ENCODE results near the gene HNRNPR.
"Not testable (repeated sequence)": the region's sequence is repeated elsewhere in the genome, so short reads cannot be mapped to it uniquely, and the experiment has no call there.

The HNRNPR gene

DNA sequence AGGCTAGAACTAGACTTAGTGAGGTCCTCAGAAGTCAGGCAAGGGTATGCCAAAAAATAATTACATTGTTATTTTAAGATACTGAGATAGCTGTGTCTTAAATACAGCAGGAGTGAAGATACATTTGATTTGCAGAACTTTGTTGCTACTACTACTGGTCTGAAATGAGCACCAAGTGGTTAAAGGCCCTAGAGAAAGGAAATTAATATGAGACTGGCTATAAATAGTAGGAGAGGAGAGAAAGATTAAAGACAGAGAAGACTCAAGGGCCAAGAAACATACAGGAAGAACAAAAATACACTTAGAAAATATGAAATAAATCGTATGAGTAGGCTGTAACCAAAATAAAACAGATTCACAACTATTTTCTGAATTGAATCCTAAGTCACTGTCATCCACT is 21.3 kb downstream of the HNRNPR start:
- no peak for DNase-seq

DNA sequence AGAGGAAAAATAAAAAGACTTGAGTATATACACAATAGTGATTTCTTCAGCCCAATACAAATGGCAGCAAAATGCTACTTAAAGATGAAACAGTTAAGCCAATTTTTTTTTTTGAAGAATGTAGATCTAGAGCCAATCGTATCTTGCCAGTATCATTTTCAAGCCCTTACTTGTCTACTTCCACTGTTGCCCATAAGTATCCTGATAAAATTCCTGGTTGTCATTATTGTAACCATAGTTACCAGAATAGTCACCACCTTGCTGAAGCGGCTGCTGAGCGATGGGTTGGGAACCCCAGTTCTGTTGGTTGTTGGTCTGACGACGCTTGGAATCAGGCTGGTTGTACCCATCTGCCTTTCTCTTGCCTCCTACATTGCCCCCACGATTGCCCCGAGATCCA is 33.8 kb downstream of the HNRNPR start:
- not testable (repeated sequence) for DNase-seq

DNA sequence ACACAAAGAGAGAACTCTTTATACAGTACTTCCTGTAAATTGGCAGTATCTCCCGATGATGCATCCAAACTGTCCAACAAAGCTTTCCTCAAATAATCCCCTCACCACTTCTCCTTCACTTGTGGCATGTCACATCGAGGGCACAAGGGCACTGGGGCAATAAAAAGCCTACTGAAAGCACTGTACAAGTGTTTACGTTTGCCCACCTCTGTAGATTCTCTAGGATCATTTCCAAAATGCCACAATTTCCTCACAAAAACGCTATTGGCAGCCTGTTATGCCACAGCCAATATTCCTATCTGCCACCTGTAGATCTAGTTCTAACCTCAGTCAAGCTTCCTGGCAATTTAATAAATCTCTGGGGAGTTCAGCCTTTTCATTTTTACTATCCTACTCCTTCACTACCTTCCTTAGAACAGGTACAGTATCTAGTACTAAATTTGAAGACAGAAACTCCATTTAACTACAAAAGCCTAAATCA is 39.9 kb downstream of the HNRNPR start:
- no peak for DNase-seq

DNA sequence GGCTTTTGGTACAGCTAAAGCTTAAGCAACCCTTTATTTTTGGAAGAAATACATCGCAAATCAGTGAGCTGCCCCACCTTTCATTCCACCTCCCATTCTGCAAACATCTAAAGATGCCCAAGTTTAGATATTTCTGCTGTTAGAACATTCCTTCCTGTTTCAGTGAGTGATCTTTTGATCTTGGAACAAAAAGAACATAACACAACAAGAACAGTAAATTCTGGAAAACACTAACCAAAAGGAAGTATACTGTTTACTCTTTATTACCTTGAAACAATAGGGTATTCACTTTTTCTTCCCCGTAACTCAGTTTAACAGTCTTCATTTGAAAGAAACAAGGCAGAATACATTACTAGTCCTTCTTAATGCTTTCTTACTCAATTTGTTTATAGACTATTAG is 40.6 kb downstream of the HNRNPR start:
- DNase-seq = no peak

DNA sequence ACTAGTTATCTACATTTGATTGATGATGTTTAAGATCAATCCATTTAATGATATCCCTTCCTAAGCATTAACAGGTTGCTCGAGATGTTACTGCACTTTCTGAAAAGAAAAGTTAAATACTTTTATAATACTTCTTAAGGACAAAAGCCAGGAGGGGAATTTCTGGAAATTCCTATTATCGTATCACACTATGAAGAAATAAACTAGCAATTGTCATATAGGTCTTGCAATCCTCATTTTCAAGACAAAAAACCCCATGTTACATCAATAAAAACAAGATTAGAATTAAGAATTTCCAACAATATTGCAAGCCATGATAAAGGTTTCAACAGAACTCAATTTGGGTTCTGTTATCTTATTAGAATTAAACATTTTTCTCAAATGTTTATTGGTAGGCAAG is 47.2 kb downstream of the HNRNPR start:
- no peak for DNase-seq

DNA sequence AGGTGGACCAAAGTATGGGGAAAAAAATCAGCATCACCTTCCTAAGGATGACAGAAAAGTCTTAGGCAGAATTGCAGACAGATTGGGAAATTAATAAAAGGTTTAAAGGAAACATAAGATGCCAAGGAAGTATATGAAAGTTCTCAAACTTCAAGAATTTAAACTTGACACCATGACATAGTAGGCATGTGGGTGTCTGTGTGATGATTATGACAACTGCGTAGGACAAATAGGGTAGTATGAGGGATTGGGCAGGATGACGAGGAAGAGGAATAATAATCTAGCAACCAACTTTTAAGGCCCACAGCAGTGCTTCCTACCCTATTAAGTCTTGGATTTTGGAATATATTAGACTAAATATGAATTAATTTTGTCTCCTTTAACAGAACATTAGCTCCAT is 52.4 kb downstream of the HNRNPR start:
- DNase-seq = no peak

DNA sequence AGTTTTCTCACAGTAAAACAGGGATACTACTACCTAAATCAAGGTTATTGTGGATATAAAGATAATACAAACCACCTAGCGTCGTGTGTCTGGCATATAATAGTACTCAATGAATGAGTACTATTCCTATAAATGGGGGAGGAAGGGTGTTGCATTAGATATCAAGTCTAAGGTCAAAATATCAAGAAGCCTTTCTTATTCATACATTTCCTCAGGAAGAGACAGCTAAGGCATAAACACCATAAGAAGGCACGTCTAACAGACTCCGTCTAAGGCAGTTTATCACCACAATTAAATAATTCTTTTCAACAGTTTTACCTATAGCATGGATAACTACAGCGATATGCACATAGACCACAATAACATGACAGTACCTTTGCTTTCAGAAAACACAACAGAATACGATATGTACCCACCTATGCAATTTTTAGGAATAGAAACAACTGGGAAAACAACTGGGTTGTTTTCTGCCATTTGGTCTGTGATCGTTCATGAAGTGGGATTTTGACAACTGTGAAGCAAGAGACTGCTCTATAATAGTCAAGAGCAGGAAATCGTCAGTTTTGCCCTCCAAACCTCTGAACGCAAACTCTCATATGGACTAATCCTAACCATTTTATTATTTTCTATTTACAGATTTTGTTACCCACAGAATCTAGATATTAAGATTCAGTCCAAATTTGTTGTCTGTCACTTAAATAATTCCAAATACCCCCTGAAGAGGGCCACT is 53.1 kb downstream of the HNRNPR start:
- no peak for DNase-seq

DNA sequence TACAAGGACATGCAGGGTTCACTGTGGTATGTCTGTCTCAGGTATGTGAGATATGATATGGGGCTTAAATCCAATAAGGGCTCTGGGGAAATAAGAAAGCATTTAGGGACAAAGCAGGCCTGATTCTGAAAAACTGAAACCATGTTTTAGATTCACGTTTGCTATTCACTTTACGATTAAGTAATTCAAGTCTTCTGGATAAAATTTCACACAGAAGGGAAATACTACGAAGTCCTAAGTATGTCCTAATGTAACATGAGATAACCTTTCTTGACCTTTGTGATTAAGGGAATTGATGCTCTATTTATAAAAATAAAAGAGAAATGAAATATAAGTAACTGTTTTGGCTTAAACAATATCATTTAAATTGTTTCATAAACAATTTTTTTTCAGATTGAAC is 55.4 kb downstream of the HNRNPR start:
- no peak for DNase-seq

DNA sequence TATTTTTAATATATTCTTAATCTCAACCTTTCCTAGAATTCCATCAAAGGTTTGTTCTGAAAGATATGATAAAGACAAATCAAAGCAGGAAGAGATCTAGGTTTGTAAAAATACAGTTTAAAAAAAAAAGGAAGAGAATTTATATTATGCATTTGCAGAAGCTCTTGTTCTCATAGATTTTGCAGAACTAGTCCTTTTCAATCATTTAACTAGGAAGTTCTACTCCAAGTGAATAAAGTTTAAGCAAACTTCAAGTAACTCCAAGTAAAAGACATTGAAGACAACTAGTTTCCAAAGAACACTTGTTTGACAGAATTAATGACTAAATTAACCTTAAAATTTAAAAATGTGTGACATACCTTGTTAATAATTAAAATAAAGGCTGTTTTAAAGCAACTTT is 55.9 kb downstream of the HNRNPR start:
- no peak for DNase-seq

DNA sequence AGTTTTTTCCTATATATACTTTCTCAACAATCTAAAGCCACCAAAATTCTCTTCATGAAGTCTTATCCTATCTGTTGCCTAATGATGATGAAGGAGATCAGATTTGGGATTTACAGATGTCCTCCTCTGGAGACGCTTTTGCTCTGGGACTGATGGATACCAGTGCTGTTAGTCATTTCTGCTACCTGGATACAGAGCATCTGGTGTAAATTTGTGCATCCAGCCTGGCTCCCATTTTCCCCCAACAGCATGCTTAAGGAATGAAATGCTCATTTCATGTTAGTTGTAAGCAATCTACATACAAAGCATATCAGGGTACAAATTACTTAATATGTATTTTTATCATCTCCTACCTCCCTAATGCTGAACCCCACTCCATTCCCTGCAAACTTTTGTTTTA is 57.7 kb downstream of the HNRNPR start:
- DNase-seq = no peak

DNA sequence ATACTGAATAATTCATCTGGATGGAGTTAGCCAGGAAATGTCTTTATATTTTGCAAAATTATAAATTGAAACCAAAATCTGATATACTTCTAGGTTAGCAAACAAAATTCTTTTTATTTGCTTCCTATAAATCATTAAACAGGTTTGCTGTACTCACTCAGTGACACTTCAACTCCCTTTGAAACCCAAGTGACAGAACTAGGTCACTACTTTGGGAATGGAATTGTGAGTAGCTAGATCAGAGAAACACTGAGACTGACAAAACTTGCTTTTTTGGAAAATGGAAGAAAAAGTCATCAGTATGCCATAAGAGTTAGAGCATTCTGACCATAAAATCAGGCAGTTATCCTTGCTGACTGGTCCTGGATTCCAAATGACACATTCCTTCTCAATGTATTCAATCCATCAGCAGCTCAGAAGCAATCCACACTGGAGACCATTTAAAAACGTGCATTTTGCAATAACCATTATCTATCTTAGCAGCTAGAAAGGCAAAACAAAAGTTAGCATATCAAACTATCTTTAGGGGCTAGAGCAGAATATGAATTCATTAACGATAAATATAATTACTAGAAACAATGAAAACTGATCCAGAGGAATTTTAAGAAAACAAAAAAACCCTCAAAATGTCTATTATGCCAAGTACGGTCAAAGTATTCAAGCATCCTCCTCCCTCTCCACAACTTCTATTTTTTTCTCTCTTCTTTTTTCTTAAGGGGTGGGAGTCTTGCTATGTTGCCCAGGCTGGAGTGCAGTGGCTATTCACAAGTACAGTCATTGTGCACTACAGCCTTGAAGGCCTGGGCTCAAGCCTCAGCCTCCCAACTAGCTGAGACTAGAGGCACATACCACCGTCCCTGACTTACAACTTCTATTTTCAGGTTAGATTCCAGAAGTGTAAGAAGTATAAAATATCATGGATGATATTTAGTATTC is 60.1 kb downstream of the HNRNPR start:
- DNase-seq = no peak

DNA sequence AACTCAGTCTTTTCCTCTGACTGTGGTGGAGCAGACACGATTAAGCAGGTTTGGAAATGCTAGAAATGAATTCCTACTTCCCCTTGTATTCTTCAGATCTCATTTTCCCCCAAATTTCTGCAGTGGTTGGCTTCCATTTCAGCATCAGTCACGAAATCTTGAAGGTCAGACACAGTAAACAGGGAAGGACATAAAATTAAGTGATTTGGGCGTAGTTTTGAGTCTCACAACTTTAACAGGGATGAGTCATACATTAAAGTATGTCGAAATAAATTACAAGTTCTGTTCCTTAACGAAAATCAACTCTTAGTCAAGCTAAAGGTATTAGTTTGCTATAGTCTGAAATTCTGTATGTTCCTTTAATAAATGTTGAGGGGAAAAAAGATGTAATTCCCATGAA is 61.1 kb downstream of the HNRNPR start:
- DNase-seq = no peak

DNA sequence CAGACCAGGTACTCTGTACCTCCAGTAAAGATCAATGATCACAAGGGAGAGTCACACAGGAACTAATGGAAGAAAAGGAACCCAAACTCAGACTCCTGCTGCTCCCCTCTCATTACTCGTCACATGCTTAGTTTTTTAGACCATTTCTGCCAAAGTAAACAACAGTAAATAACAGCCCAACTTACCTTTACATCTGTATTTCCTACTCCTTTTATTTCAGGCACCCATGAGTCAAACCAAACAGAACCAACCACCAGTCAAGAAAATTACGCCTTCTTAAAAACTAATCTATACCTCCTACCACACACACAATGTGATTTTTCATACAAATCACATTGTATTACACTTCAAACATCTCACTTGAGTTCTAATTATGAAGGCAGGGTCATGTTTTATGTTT is 65.4 kb downstream of the HNRNPR start:
- DNase-seq = no peak

DNA sequence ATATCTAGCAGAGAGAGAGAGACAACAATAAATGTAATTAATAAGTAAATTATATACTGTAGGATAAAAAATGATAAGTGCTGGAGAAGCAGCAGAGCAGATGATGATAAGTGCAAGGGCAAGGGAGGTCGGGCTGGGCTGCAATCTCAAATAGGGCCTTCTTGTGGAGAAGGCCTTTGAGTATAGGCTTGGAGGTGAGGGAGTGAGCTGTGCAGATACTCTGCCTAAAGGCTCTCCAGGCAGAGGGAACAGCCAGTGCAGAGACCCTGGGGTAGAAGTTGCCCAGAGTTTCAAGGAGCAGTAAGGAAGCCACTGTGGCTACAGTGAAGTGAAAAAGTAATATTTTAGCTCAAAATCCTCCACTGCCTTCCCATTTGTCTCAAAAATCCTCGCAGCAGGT is 67.6 kb downstream of the HNRNPR start:
- DNase-seq = no peak

DNA sequence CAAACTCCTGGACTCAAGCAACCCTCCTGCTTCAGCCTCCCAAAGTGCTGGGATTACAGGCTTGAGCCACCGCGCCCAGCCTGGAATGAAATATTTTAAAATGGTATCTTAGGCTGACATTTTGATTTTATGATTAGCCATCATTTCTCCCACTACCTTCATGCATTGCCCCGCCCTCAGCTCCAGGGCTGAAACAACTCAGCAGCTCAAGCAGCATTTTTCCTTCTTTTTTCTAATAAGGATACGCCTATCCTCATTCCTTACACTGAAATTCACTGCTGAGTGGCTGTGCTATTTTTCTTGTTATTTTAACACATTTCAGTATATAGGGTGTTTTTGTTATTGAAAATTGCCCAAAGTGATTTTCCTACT is 70.0 kb downstream of the HNRNPR start:
- no peak for DNase-seq

DNA sequence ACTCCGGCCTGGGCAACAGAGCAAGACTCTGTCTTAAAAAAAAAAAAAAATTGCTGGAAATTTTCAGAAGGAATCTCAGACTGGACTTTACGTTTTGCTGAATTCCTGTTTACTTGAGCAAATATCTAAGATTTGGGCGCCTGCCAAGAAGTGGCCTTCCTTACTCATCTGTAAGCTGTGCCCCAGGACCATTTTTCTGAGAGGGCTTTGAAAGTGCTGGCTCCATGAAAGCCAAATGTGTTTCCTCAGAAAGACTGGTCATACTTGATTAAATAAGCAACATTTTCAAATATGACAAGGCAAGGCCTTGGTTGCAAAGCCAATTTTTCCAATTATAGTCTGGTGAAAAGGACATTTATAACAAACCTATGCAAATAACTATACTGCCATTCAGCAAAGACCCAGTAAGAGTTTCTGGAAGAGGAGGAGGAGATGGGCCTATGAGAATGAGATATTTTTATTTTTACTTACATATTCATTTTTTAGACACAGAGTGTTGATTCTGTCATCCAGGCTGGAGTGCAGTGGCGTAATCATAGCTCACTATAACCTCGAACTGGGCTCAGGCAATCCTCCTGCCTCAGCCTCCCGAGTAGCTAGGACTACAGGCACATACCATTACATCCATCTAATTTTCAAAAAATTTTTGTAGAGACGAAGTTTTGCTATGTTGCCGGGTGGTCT is 70.5 kb downstream of the HNRNPR start:
- no peak for DNase-seq

DNA sequence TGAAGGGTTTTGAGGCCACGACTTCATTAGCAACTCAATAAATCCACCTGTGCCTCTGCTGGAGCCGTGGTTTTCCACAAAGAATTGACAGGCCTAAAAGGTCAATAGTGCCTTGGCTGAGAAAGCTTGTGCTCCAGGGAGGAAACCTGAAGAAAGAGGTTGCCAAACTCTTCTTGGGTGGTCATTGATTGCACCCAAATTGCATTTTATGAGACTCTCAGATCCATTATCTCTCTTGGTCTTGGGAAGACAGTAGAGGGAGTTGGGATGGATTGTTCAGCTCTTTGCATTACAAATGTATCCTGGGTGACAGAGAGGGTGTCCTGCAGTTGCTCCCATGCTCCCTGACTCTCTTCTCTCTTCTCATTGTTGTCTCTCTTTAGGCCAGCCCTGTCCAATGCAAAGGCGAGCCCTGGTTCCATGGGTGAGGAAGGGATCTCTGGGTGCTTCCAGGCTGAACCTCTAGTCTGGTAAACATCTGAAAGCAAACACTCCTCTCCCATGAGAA is 80.7 kb downstream of the HNRNPR start:
- no peak for DNase-seq

DNA sequence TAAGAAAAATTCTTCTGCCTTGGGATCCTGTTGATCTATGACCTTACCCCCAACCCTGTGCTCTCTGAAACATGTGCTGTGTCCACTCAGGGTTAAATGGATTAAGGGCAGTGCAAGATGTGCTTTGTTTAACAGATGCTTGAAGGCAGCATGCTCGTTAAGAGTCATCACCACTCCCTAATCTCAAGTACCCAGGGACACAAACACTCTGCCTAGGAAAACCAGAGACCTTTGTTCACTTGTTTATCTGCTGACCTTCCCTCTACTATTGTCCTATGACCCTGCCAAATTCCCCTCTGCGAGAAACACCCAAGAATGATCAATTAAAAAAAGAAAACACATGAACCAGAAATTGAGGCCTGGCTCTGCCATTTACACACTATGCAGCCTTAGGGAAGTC is 86.0 kb downstream of the HNRNPR start:
- DNase-seq = not testable (repeated sequence)

DNA sequence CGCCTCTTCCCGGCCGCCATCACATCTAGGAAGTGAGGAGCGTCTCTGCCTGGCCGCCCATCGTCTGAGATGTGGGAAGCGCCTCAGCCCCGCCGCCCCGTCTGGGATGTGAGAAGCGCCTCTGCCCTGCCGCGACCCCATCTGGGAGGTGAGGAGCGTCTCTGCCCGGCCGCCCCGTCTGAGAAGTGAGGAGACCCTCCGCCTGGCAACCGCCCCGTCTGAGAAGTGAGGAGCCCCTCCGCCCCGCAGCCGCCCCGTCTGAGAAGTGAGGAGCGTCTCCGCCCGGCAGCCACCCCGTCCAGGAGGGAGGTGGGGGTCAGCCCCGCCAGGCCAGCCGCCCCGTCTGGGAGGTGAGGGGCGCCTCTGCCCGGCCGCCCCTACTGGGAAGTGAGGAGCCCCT is 86.7 kb downstream of the HNRNPR start:
- not testable (repeated sequence) for DNase-seq
